Head of caudate nucleus (tissue), 42 donors: ENCODE measurements around the gene PRELID1.
"Not testable (repeated sequence)": the region's sequence is repeated elsewhere in the genome, so short reads cannot be mapped to it uniquely, and the experiment has no call there.

ENCODE experiments used
- DNase-seq, 42 donors: peaks; one replicate each; pipeline versions ENCODE4 v3.0.0 to v3.0.0-alpha.2; 2020 to 2021; ENCODE audit warnings: mixed read lengths in 7 of 42
- intact Hi-C: fragments of 100-400 bp; cut with DNase I; formaldehyde crosslinking; loops from one replicate; pipeline ENCODE4 v1.15.0; 2022

PRELID1 gene

GRCh38 chr5:177330991-177331842, 27.6 kb downstream of the PRELID1 start:
- intact Hi-C loops, result no loop called here
- peak in 1 of 42 donors; percentile 18 for DNase-seq

GRCh38 chr5:177332031-177332895, 28.7 kb downstream of the PRELID1 start:
- no peak for DNase-seq
- intact Hi-C loops, result no loop called here

GRCh38 chr5:177332896-177333260, 29.3 kb downstream of the PRELID1 start:
- intact Hi-C loops, result no loop called here
- no peak for DNase-seq

- intact Hi-C loops, result no loop called here
- no peak for DNase-seq
Measured at GRCh38 chr5:177333420-177334154, 30.0 kb downstream of the PRELID1 start.

- DNase-seq, result no peak
- intact Hi-C loops, result no loop called here
Measured at GRCh38 chr5:177334155-177334551, 30.6 kb downstream of the PRELID1 start.

- DNase-seq, result no peak
Measured at GRCh38 chr5:177334781-177335700, 31.4 kb downstream of the PRELID1 start.

GRCh38 chr5:177335701-177336065, 32.1 kb downstream of the PRELID1 start:
- no peak for DNase-seq
- intact Hi-C loops, result no loop called here

More at GRCh38 chr5:177334781-177335700, 31.4 kb downstream of the PRELID1 start:
- intact Hi-C loops, result no loop called here

GRCh38 chr5:177336112-177336511, 32.5 kb downstream of the PRELID1 start:
- DNase-seq, result peak in 2 of 42 donors; percentile 32 to 38
- intact Hi-C loops, result no loop called here

GRCh38 chr5:177336603-177337494, 33.2 kb downstream of the PRELID1 start:
- intact Hi-C loops, result no loop called here
- no peak for DNase-seq

- intact Hi-C loops, result no loop called here
- no peak for DNase-seq
Measured at GRCh38 chr5:177338251-177339106, 34.9 kb downstream of the PRELID1 start.

- DNase-seq, result no peak
- intact Hi-C loops, result no loop called here
Measured at GRCh38 chr5:177339107-177339638, 35.6 kb downstream of the PRELID1 start.

GRCh38 chr5:177343000-177343399, 39.4 kb downstream of the PRELID1 start:
- DNase-seq, intact Hi-C loops: not testable (repeated sequence)

- DNase-seq, result no peak
- intact Hi-C loops, result no loop called here
Measured at GRCh38 chr5:177343777-177344176, 40.2 kb downstream of the PRELID1 start.

- intact Hi-C loops, result no loop called here
- DNase-seq, result no peak
Measured at GRCh38 chr5:177344891-177345290, 41.3 kb downstream of the PRELID1 start.

- intact Hi-C loops, result no loop called here
- DNase-seq, result no peak
Measured at GRCh38 chr5:177346820-177347219, 43.2 kb downstream of the PRELID1 start.

- intact Hi-C loops, result no loop called here
- DNase-seq, result no peak
Measured at GRCh38 chr5:177347699-177348098, 44.1 kb downstream of the PRELID1 start.

- intact Hi-C loops, result no loop called here
- no peak for DNase-seq
Measured at GRCh38 chr5:177349362-177349647, 45.7 kb downstream of the PRELID1 start.
